ENCODE results near the gene ZNF32.

- no peak for TF ChIP-seq CTCF (IDR thresholded peaks at IDR 0.05; ENCODE audit: insufficient read depth, low read depth, low read length)
- no peak for TF ChIP-seq EZH2 (IDR thresholded peaks at IDR 0.05; ENCODE audit: insufficient read depth, low read length)
Measured at GRCh38 chr10:43655311-43655710, 6.6 kb upstream of the ZNF32 start.

Measured in astrocyte (in vitro differentiated cells and primary cell).